ENCODE data around the gene COPZ1. TPM values are rescaled to one million over a fixed set of nuclear protein-coding genes. Genes with fewer than 3 reads are reported as not detected.
A peak's percentile ranks its signal among the peaks of the same experiment; 100 is the strongest.

COPZ1 gene
- total and polyA plus RNA-seq, 2 donors (not counting 3 experiments of a cell fraction or from before 2014, with no cell fraction given), result 143 to 174 TPM

- dilution Hi-C loops (cut with MboI; ENCODE audit: extremely low pct_ligation_motif_present, low sequenced_read_pairs) (no loop called here), intact Hi-C loops (cut with micrococcal nuclease) (no loop called here)
- no peaks in the 10 kb centered on the region for H4K20me1 ChIP-seq (replicated peaks; ENCODE audit: control insufficient read depth, extremely low read depth, insufficient read depth, low read length)
- H3K36me3 ChIP-seq (ENCODE audit: control insufficient read depth in 2 of 2, extremely low read depth in 1 of 2, insufficient read depth in 2 of 2, low read length in 2 of 2), result peaks cover 23 to 25% of the 10 kb centered on the region in 2 experiments
- no peak overlapping the region for H3K4me2 ChIP-seq (ENCODE audit: insufficient read depth, low read length)
- H3K27me3 ChIP-seq (ENCODE audit: control insufficient read depth in 2 of 2, insufficient read depth in 2 of 2, low read length in 2 of 2), result no peaks in the 10 kb centered on the region
- no peak for TF ChIP-seq MAX (IDR thresholded peaks at IDR 0.05; ENCODE audit: insufficient read depth, insufficient read length)
- TF ChIP-seq EZH2 (IDR thresholded peaks at IDR 0.05; ENCODE audit: borderline replicate concordance, low read depth, low read length, severe bottlenecking), result no peak
- TF ChIP-seq GATA2 (IDR thresholded peaks at IDR 0.05; ENCODE audit: insufficient read depth, insufficient read length, low read depth, low read length), result no peak
- no peak for TF ChIP-seq MYC (IDR thresholded peaks at IDR 0.05; ENCODE audit: low read depth, low read length)
- no peak for TF ChIP-seq FOS (IDR thresholded peaks at IDR 0.05; ENCODE audit: borderline replicate concordance, insufficient read depth, low read length)
- no peak for TF ChIP-seq POLR2AphosphoS5 (IDR thresholded peaks at IDR 0.05; ENCODE audit: insufficient read depth, low read depth, low read length)
- TF ChIP-seq CTCF (IDR thresholded peaks at IDR 0.05; ENCODE audit: extremely low read depth in 1 of 2, insufficient read depth in 1 of 2, low read depth in 1 of 2, low read length in 2 of 2), result no peak
- TF ChIP-seq POLR2A (IDR thresholded peaks at IDR 0.05; ENCODE audit: low read depth, low read length), result no peak
- no peak for TF ChIP-seq JUN (IDR thresholded peaks at IDR 0.05; ENCODE audit: borderline replicate concordance, insufficient read depth, insufficient read length, low read depth)
- no peak overlapping the region for H2AFZ ChIP-seq (ENCODE audit: low read depth, low read length)
- no peaks in the 10 kb centered on the region for H3K9me1 ChIP-seq (replicated peaks; ENCODE audit: control insufficient read depth, extremely low read depth, insufficient read depth, low read length)
- H3K27ac ChIP-seq (ENCODE audit: insufficient read depth, low read depth, low read length), result no peak overlapping the region
- no peak overlapping the region for H3K4me3 ChIP-seq (replicated peaks in 1 of 3; ENCODE audit: insufficient read depth in 1 of 3, low read depth in 1 of 3, low read length in 3 of 3)
- DNase-seq (ENCODE audit: low read depth, low spot score) (no peak), FAIRE-seq (no peak)
- ChIA-PET CTCF (interaction anchor here (1.5 kb wide), 1 partner anchor 26 kb away, joined by 4 read pairs; the partner anchor contains the start of gene COPZ1), POLR2A (no interaction called here)
- H3K79me2 ChIP-seq (ENCODE audit: control insufficient read depth, insufficient read depth, low read length), result no peaks in the 10 kb centered on the region
- BruUV-seq (replicated peaks), result TSS peak; percentile 54
- H3K9ac ChIP-seq (replicated peaks; ENCODE audit: extremely low read depth, insufficient read depth, low read length), result no peak overlapping the region
- no peaks in the 10 kb centered on the region for H3K4me1 ChIP-seq (ENCODE audit: control insufficient read depth, extremely low read depth, insufficient read depth, low read length)
- H3K9me3 ChIP-seq (replicated peaks; ENCODE audit: control insufficient read depth, insufficient read depth, low read length), result no peaks in the 10 kb centered on the region
Observed at GRCh38 chr12:54351341-54351740, 26.4 kb downstream of the COPZ1 start.

Measured in endothelial cell of umbilical vein (primary cell).